Activated CD4-positive, alpha-beta T cell treated with anti-CD3 and anti-CD28 coated beads, Interleukin-2, amount 10 ng/mL, durations not matched to agents 24 days and 14 days (primary cell): ENCODE results near the gene PGM5. TPM values are rescaled to one million over a fixed set of nuclear protein-coding genes. Genes with fewer than 3 reads are reported as not detected.

Experiments
- DNase-seq: peaks from one replicate; pipeline ENCODE4 v3.0.0; 2022
- H3K27ac Mint-ChIP-seq: one replicate; pipeline ENCODE4 v1.8.0; 2022; ENCODE audit warnings: mild to moderate bottlenecking, mixed read lengths
- H3K27me3 Mint-ChIP-seq: one replicate; pipeline ENCODE4 v1.8.0; 2022; ENCODE audit warnings: mixed read lengths
- H3K36me3 Mint-ChIP-seq: one replicate; pipeline ENCODE4 v1.8.0; 2022; ENCODE audit warnings: low read depth, mild to moderate bottlenecking, mixed read lengths
- H3K4me1 Mint-ChIP-seq: one replicate; pipeline ENCODE4 v1.8.0; 2021; ENCODE audit warnings: mixed read lengths
- H3K4me3 Mint-ChIP-seq: one replicate; pipeline ENCODE4 v1.8.0; 2022; ENCODE audit warnings: mild to moderate bottlenecking, moderate library complexity, mixed read lengths
- H3K9me3 Mint-ChIP-seq: one replicate; pipeline ENCODE4 v1.8.0; 2021; ENCODE audit warnings: mixed read lengths
- intact Hi-C: fragments of 100-400 bp; cut with micrococcal nuclease; formaldehyde crosslinking; loops from one replicate; pipeline ENCODE4 v1.15.1; 2023
- total RNA-seq: library from RNA; stranded (reverse); gene quantifications from 2 replicates; pipeline ENCODE4 v1.2.3, GENCODE V29; 2022

The PGM5 gene
- total RNA-seq, 1 donor from 2014 or later: not detected

DNA sequence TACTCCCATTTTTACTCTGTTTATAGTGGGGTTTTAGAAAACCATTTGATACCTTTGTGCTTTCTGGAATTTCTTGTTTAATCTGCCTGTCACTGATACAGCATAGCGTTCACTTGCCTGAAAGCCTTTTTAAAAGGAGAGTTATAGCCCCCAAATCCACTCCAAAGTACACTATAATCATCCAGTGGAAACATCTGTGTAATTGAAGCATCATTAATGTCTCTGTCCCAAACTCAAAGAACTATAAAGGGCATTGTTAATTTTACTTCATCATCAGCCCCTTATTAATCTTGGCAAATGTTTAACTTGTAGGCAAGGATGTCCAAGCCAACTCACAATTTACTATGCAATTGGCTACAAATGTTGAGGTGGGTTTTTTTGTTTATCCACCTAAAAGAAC lies 120.0 kb downstream of the PGM5 start:
- Mint-ChIP-seq H3K4me3 (no peak overlapping the region), H3K36me3 (no peaks in the 10 kb centered on the region), H3K9me3 (no peaks in the 10 kb centered on the region), H3K4me1 (no peaks in the 10 kb centered on the region), H3K27me3 (peaks cover 22% of the 10 kb centered on the region), H3K27ac (no peak overlapping the region)
- no peak for DNase-seq
- intact Hi-C loops: no loop called here

DNA sequence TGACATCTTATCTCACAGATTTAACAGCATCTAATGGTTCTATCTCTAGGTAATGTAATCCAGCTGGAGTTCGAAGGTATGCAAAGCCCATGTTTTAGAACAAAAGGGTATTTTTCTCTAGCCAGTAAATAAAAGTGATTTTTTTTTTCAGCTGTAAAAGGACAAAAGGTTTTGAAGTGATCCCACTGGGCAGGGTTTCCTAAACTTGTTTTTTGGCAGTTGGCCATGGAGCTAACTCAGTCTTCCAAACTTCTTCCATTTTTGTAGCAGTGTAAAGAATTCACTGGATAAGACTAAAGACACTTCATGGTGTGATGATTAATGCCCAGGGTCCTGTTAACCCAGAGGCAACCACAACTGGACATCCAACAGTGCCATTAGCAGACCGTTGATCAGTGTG lies 120.4 kb downstream of the PGM5 start:
- peaks cover 21% of the 10 kb centered on the region for H3K27me3 Mint-ChIP-seq
- H3K4me1 Mint-ChIP-seq: no peaks in the 10 kb centered on the region
- H3K27ac Mint-ChIP-seq: no peak overlapping the region
- DNase-seq: no peak
- no peaks in the 10 kb centered on the region for H3K9me3 Mint-ChIP-seq
- intact Hi-C loops: no loop called here
- H3K36me3 Mint-ChIP-seq: no peaks in the 10 kb centered on the region
- no peak overlapping the region for H3K4me3 Mint-ChIP-seq

DNA sequence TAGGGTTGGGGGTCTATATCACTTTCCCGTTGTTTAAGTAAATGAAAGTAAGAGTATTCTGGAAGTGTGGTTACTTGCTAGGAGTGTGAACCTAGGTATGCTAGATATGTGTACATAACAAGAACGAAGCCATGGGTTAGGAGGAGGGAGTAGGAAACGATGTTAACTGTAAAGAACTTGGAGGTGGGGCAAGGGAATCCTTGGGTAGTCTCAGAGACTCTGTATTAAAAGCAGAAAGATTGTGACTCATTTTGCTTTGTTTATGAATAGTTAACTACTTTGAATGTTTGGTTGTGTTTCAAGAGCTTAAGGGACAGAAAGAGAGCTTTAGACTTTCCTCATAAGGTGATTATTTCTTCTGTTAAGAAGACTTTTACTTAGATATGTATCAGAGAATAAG lies 124.4 kb downstream of the PGM5 start:
- no peaks in the 10 kb centered on the region for H3K36me3 Mint-ChIP-seq
- peaks cover 14% of the 10 kb centered on the region for H3K27me3 Mint-ChIP-seq
- H3K9me3 Mint-ChIP-seq: no peaks in the 10 kb centered on the region
- no peak for DNase-seq
- H3K4me3 Mint-ChIP-seq: no peak overlapping the region
- H3K4me1 Mint-ChIP-seq: no peaks in the 10 kb centered on the region
- intact Hi-C loops: no loop called here
- H3K27ac Mint-ChIP-seq: no peak overlapping the region

DNA sequence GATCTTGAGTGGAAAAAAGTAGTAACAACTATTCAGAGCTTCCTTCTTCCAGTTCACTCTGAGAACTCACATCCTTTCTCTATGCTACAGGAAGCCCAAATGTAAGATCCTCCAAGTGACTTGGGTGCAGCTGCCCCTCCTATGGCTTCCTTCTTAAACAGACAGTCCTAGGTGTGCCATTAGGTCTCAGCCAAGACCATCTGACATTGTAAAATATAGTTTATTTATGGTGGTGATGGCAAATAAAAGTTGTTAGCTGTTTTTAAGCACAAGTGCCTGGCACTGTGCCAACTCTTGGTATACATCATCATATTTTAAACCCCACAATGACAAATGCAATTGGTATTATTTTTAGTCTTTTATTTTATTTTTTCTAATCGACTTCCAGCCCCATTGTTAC lies 126.1 kb downstream of the PGM5 start:
- intact Hi-C loops: no loop called here
- Mint-ChIP-seq H3K36me3 (no peaks in the 10 kb centered on the region), H3K27ac (no peak overlapping the region), H3K4me1 (no peaks in the 10 kb centered on the region), H3K9me3 (no peaks in the 10 kb centered on the region), H3K27me3 (peaks cover 4% of the 10 kb centered on the region), H3K4me3 (no peak overlapping the region)
- DNase-seq: no peak

DNA sequence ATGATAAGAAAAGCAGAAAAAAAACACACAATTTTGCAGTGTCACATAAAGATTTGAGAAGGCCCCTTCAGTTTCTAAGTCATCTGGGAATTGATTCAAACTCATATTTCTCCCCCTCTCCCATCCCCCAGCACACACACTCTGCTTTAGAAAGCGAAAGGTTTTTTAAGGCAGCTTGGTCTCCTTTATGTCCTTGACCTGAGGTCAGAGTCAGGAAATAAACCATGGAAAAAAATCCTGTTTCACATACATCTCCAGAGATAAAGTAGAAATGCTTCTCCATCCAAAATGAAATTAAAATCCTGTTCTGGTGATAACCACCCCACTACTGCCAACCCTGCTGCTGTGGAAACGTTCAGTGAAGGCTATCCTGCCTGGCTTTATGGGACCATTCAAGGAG lies 131.7 kb downstream of the PGM5 start:
- H3K27ac Mint-ChIP-seq: no peak overlapping the region
- no peak for DNase-seq
- intact Hi-C loops: no loop called here
- H3K9me3 Mint-ChIP-seq: no peaks in the 10 kb centered on the region
- H3K4me1 Mint-ChIP-seq: no peaks in the 10 kb centered on the region
- H3K27me3 Mint-ChIP-seq: peaks cover 11% of the 10 kb centered on the region
- no peaks in the 10 kb centered on the region for H3K36me3 Mint-ChIP-seq
- no peak overlapping the region for H3K4me3 Mint-ChIP-seq

DNA sequence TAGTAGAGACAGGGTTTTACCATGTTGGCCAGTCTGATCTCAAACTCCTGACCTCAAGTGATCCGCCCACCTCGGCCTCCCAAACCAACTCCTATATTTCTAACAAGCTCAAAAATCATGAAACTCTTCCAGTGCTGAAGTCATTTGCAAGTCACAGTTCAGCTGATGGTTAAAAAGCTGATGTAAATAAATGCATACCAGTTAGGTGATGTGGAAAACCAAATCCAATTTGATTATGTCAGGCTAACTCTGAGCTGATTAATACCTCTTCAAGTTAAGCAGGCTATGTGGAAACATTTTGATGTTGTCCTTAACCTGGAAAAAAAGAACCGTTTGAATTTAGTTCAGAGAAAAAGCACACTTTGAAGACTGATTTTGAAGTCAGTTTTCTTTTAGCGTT lies 133.2 kb downstream of the PGM5 start:
- H3K27me3 Mint-ChIP-seq: peaks cover 13% of the 10 kb centered on the region
- intact Hi-C loops: no loop called here
- H3K4me1 Mint-ChIP-seq: no peaks in the 10 kb centered on the region
- H3K27ac Mint-ChIP-seq: no peak overlapping the region
- no peak overlapping the region for H3K4me3 Mint-ChIP-seq
- no peaks in the 10 kb centered on the region for H3K9me3 Mint-ChIP-seq
- no peak for DNase-seq
- H3K36me3 Mint-ChIP-seq: no peaks in the 10 kb centered on the region

DNA sequence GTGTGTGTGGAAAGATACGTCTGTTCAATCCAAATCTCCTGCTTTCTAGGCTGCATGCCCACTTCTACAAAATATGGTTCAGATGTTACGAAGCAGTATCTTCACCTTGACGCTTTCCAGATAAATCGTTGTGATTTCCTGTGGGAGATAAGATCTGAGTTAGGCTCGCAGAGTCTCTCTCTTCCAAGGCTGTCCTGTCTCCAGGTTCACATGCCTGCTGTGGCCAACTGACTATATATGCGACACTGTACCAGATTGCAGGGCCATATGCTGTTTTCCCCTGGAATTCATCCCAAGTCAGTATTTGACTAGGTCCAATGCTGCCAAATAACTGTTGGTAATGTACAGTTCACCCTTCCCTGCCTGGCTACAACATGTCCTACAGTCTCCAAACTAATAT lies 136.4 kb downstream of the PGM5 start:
- H3K36me3 Mint-ChIP-seq: no peaks in the 10 kb centered on the region
- no peaks in the 10 kb centered on the region for H3K4me1 Mint-ChIP-seq
- intact Hi-C loops: no loop called here
- no peaks in the 10 kb centered on the region for H3K9me3 Mint-ChIP-seq
- H3K27me3 Mint-ChIP-seq: peaks cover 17% of the 10 kb centered on the region
- no peak overlapping the region for H3K27ac Mint-ChIP-seq
- no peak overlapping the region for H3K4me3 Mint-ChIP-seq
- no peak for DNase-seq

DNA sequence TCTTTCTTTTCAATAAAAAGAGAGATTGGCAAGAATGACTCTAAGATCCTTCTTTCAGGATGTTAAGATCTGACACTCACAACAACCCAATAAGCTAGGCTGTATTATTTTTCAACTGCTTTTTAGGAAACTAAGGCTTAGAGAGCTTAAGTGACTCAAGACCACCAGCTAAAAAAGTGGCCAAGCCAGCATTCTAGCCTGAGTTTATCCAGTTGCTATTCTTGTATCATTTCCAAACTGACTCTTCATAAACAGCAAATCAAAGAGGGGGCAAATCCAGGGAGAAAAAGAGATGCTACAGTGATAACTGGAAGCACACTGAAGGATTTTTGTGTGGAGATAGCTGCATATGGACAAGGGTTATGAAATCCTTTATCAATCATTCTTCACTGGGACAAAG lies 137.1 kb downstream of the PGM5 start:
- Mint-ChIP-seq H3K9me3 (no peaks in the 10 kb centered on the region), H3K36me3 (no peaks in the 10 kb centered on the region), H3K4me1 (no peaks in the 10 kb centered on the region), H3K4me3 (no peak overlapping the region), H3K27me3 (peaks cover 18% of the 10 kb centered on the region), H3K27ac (no peak overlapping the region)
- no peak for DNase-seq
- intact Hi-C loops: no loop called here

DNA sequence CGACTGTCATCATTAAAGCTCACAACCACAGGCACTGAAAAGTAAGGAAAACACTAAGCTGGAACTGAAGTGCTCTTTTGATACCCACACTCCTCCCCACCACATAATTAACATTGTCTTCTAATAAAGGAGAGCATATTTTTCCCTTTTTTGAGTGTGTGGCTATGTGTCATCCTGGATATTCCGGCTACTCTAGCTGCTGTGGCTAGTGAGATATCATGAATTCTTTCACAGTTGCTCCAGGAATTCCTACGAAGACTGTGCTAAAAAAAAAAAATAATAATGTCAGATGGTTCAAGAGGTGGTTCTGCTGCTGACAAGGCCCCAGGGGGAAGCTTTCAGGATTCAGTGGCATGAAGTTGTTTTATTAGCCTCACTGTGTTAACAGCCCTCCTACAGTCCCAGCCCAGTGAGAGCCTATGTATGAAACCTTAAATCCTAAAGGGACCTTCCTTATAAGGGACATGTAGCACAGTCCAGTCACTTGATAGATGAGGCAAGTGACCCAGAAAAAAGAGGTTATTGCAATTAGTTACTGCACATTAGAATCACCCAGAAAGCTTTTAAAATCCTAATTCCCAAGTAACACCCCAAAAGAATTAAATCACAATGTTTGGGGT lies 137.7 kb downstream of the PGM5 start:
- intact Hi-C loops: no loop called here
- H3K9me3 Mint-ChIP-seq: no peaks in the 10 kb centered on the region
- no peak overlapping the region for H3K27ac Mint-ChIP-seq
- peaks cover 20% of the 10 kb centered on the region for H3K27me3 Mint-ChIP-seq
- H3K4me3 Mint-ChIP-seq: no peak overlapping the region
- DNase-seq: no peak
- H3K4me1 Mint-ChIP-seq: no peaks in the 10 kb centered on the region
- H3K36me3 Mint-ChIP-seq: no peaks in the 10 kb centered on the region

DNA sequence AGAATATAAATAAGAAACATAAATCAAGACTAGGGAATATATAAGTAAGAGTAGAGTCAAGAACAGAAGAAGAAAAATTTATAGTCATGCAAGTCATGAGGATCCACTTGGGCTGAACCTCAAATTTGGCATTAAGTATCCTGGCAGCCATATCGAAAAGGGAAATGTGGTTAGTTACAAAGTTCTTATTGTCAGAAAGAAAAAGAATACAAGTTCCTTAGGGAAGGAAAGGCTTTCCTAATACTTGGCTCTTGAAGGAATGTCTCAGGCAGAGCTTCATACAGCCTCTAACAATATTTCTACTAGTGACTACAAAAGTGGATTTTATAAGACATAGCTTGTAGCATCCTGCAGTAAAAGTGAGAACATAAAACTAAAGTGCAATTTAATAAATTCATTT lies 138.8 kb downstream of the PGM5 start:
- no peaks in the 10 kb centered on the region for H3K36me3 Mint-ChIP-seq
- no peaks in the 10 kb centered on the region for H3K4me1 Mint-ChIP-seq
- H3K27me3 Mint-ChIP-seq: peaks cover 19% of the 10 kb centered on the region
- DNase-seq: no peak
- intact Hi-C loops: no loop called here
- H3K9me3 Mint-ChIP-seq: no peaks in the 10 kb centered on the region
- H3K4me3 Mint-ChIP-seq: no peak overlapping the region
- H3K27ac Mint-ChIP-seq: no peak overlapping the region

DNA sequence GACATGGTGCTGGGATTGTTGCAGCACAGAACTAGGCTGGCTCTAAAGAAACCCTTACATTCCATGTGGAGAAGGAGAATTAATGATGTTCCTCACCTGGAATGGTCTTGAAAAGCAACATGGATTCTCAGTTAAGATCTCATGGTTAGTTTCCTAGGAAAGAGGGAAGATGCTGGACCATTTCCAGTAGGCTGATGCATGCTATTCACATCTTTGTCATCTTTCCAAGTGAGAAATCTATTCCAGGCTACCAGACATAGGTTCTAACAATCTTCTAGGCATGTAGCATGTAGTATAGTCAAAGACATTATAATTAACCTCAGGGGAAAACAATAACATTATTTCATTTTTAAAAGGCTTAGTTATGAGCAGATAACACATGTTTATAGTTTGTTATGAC lies 139.9 kb downstream of the PGM5 start:
- Mint-ChIP-seq H3K4me1 (no peaks in the 10 kb centered on the region), H3K36me3 (no peaks in the 10 kb centered on the region), H3K27ac (no peak overlapping the region), H3K9me3 (no peaks in the 10 kb centered on the region), H3K27me3 (peaks cover 15% of the 10 kb centered on the region), H3K4me3 (no peak overlapping the region)
- no peak for DNase-seq
- intact Hi-C loops: no loop called here

DNA sequence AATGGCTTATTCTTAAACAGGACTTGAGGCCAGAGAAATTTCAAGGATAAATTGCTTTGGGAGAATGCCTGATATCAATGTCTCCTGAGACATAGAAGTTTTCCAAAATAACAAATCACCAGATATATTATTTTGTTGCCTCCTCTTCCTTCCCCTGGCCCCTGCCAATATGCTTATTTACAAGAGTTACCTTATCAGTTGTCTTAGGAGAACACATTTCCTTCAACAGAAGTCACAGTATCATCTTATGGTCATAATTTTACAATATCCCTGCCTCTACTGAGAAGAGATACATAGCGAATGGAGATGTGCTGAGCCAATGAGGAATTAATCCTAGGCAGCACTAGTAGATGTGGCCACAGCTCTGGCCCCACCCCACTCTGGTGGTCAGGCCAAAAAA lies 141.2 kb downstream of the PGM5 start:
- no peak overlapping the region for H3K27ac Mint-ChIP-seq
- intact Hi-C loops: no loop called here
- H3K4me1 Mint-ChIP-seq: no peaks in the 10 kb centered on the region
- no peaks in the 10 kb centered on the region for H3K9me3 Mint-ChIP-seq
- no peak overlapping the region for H3K4me3 Mint-ChIP-seq
- H3K27me3 Mint-ChIP-seq: peaks cover 17% of the 10 kb centered on the region
- DNase-seq: no peak
- H3K36me3 Mint-ChIP-seq: no peaks in the 10 kb centered on the region

DNA sequence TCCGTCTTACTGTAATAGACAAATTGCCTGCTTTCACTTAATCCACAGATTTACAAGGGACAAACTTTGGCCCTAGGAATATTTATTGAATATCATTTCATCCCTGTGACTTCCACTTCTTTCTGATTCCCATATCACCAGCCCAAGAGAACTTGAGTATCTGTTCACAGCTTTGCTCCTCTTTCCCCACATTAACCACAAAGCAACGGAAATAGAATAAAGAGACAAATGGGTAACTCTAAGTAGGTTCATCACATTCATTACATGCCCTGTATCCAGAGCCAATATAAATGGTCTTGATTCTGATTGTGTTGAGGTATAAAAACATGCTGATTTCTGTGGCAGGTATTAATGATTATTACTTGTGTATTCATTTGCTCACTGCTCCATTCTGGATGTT lies 142.4 kb downstream of the PGM5 start:
- Mint-ChIP-seq H3K4me1 (no peaks in the 10 kb centered on the region), H3K9me3 (no peaks in the 10 kb centered on the region), H3K36me3 (no peaks in the 10 kb centered on the region), H3K27me3 (peaks cover 12% of the 10 kb centered on the region), H3K4me3 (no peak overlapping the region), H3K27ac (no peak overlapping the region)
- intact Hi-C loops: no loop called here
- no peak for DNase-seq

DNA sequence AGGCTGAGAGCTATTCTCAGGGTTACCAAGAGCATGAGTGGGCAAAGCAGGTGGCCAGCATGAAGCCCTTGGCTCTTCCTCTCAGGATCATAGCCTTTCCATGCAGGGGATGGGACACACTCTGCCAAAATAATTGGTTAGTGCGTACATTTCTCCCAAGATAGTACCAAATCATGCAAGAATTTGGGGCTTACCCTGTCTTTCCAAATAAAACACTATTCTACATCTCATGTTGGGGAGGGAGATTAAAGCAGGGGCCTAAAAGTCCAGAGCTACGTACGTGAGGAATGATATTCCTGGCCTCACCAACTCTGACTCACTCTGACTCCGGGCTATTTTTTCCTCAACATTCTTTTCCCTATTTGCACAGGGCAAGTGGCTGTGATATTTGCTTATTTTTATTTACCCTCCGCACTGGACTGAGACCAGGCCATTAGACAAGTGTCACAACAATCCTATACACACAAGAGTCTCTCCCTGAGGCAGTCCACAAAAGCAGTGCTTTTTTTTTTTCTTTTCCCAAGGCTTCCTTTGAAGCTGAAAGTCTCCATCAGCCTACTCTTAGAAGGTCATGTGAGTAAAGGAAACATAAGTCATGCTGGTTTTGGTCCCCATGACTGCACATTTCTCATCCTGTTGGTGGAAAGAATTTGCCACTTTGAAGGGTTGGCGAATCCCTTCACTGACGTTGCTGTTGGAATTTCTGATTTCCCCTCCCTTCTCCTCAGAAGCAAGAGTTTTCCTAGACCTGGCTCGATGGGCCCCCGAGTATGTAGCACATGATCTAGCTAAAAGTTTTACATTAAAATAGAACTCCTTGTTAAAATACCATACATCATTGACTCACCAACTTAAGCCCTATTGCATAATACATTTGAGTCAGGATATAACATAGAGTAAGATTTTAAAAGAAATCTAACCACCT lies 144.3 kb downstream of the PGM5 start:
- no peak for DNase-seq
- Mint-ChIP-seq H3K9me3 (no peaks in the 10 kb centered on the region), H3K4me3 (no peak overlapping the region), H3K27ac (no peak overlapping the region), H3K27me3 (peaks cover 12% of the 10 kb centered on the region), H3K36me3 (no peaks in the 10 kb centered on the region), H3K4me1 (no peaks in the 10 kb centered on the region)
- intact Hi-C loops: no loop called here

DNA sequence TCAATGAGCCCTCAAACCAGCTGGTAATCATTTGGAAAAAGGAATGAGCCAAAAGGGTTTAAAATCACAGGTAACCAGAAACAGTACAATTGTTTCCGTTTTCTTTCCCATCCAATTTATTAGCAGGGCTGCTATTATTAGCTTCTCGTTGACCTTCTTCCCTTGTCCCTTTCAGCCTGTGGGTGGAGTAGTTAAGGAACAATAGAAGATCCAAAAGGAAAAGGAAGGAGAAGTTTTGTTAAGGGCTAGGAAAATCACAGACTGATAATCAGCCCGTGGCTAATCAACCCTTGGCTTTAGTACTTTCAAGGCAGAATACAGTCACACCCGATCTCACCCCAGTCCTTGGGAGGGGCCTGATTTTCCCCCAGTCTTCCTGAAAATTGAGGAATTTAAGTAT lies 145.9 kb downstream of the PGM5 start:
- H3K4me1 Mint-ChIP-seq: no peaks in the 10 kb centered on the region
- intact Hi-C loops: no loop called here
- H3K4me3 Mint-ChIP-seq: no peak overlapping the region
- no peaks in the 10 kb centered on the region for H3K36me3 Mint-ChIP-seq
- H3K27ac Mint-ChIP-seq: no peak overlapping the region
- H3K9me3 Mint-ChIP-seq: no peaks in the 10 kb centered on the region
- DNase-seq: no peak
- H3K27me3 Mint-ChIP-seq: peaks cover 14% of the 10 kb centered on the region
